ENCODE results near the gene FAM168A.

FAM168A gene

GRCh38 chr11:73529204-73529530 is 68.7 kb downstream of the FAM168A start:
- Histone ChIP-seq H3K36me3 (no peaks in the 10 kb centered on the region), H3K27ac (no peak overlapping the region), H3K9ac (0 out of 2 replicates have a peak overlapping the region, but pooled peaks have one; percentile 70), H3K4me2 (peak overlapping the region; percentile 77), H4K20me1 (peaks cover 15% of the 10 kb centered on the region; the same call in 1 of the 2 replicates), H3K4me3 (no peak overlapping the region), H3K4me1 (peaks cover 28% of the 10 kb centered on the region), H3K27me3 (no peaks in the 10 kb centered on the region), H3K9me3 (no peaks in the 10 kb centered on the region)
- TF ChIP-seq Cebpa-rat (IDR thresholded peaks at IDR 0.05), result no peak

GRCh38 chr11:73528483-73529203 is 69.3 kb downstream of the FAM168A start:
- H4K20me1 ChIP-seq, result peaks cover 15% of the 10 kb centered on the region; the same call in 1 of the 2 replicates
- H3K4me3 ChIP-seq, result peak overlapping the region; percentile 45; the same call in 1 of the 2 replicates
- H3K27ac ChIP-seq, result peak overlapping the region; percentile 70
- H3K4me2 ChIP-seq, result peak overlapping the region; percentile 77
- peak overlapping the region; percentile 70; the same call in 1 of the 2 replicates for H3K9ac ChIP-seq
- no peaks in the 10 kb centered on the region for H3K36me3 ChIP-seq
- H3K27me3 ChIP-seq, result no peaks in the 10 kb centered on the region
- TF ChIP-seq Cebpa-rat (IDR thresholded peaks at IDR 0.05), result no peak
- H3K4me1 ChIP-seq, result peaks cover 24% of the 10 kb centered on the region
- no peaks in the 10 kb centered on the region for H3K9me3 ChIP-seq

DNA sequence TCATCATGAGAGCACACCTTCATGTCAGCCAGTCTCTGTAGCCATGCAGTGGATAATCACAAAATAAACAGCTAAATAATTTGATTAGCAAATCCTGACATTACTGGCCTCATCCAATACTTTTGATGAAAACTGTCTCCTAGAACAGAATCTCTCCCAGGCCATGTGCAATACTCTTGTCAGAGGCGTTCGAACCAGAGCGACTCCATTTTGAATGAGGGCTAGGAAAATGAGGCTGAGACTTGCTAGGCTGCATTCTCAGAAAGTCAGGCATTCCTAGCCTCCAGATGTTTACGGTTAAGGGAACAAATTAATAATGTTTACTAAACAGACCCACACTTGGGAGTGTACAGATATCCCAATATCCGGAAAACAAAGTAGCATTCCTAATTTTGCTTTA is 69.9 kb downstream of the FAM168A start:
- H3K27me3 ChIP-seq, result no peaks in the 10 kb centered on the region
- H3K4me1 ChIP-seq, result peaks cover 18% of the 10 kb centered on the region
- H3K9me3 ChIP-seq, result no peaks in the 10 kb centered on the region
- no peak overlapping the region for H3K27ac ChIP-seq
- peak overlapping the region; percentile 77; the same call in 1 of the 2 replicates for H3K4me2 ChIP-seq
- no peak overlapping the region for H3K9ac ChIP-seq
- H3K36me3 ChIP-seq, result no peaks in the 10 kb centered on the region
- no peak for TF ChIP-seq Cebpa-rat (IDR thresholded peaks at IDR 0.05)
- H4K20me1 ChIP-seq, result 0 out of 2 replicates have a peak, but pooled peaks cover 15% of the 10 kb centered on the region
- no peak overlapping the region for H3K4me3 ChIP-seq

DNA sequence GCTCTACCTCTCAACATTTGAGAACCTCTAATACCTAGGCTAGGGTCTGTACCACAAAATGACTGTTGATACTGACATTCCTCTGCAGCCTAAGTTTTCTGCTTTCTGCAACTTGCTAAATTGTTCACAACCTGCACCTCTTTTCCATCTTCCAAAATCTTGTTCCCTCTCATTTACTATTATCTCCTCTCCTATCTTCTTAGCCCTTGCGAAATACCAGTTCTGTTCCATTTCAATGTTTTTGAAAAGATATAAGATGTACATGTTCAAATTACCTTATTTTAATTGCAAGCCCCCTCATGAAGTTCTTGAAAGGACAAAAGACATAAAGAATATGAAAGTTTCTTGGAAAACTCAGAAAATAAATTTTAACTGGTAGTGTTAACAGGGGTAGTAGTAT is 72.3 kb downstream of the FAM168A start:
- no peaks in the 10 kb centered on the region for H3K27me3 ChIP-seq
- no peaks in the 10 kb centered on the region for H3K9me3 ChIP-seq
- no peak overlapping the region for H3K4me2 ChIP-seq
- H3K4me1 ChIP-seq, result peaks cover 32% of the 10 kb centered on the region
- H3K36me3 ChIP-seq, result no peaks in the 10 kb centered on the region
- H3K9ac ChIP-seq, result no peak overlapping the region
- H3K4me3 ChIP-seq, result no peak overlapping the region
- TF ChIP-seq Cebpa-rat (IDR thresholded peaks at IDR 0.05), result no peak
- 0 out of 2 replicates have a peak, but pooled peaks cover 12% of the 10 kb centered on the region for H4K20me1 ChIP-seq
- no peak overlapping the region for H3K27ac ChIP-seq

DNA sequence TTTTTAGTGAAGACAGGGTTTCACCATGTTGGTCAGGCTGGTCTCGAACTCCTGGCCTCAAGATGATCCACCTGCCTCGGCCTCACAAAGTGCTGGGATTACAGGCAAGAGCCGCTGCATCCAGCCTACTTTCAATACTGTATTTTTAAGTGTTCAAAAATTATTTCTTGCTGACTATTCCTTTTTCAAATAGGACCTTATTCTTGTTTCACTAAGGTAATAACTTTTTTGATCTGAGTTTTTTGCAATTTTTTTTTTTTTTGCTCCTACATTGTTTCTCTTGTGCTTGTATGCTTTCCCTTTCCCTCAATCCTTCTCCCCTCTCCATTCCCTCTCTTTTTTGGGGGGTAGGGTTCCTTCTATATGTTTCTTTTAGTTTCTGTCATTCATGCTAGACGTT is 73.1 kb downstream of the FAM168A start:
- H3K36me3 ChIP-seq, result no peaks in the 10 kb centered on the region
- no peak overlapping the region for H3K9ac ChIP-seq
- peaks cover 35% of the 10 kb centered on the region for H3K4me1 ChIP-seq
- TF ChIP-seq Cebpa-rat (IDR thresholded peaks at IDR 0.05), result no peak
- no peaks in the 10 kb centered on the region for H3K27me3 ChIP-seq
- 0 out of 2 replicates have a peak, but pooled peaks cover 7% of the 10 kb centered on the region for H4K20me1 ChIP-seq
- H3K4me2 ChIP-seq, result no peak overlapping the region
- no peaks in the 10 kb centered on the region for H3K9me3 ChIP-seq
- H3K27ac ChIP-seq, result no peak overlapping the region
- no peak overlapping the region for H3K4me3 ChIP-seq

GRCh38 chr11:73521621-73522020 is 76.3 kb downstream of the FAM168A start:
- TF ChIP-seq Cebpa-rat (IDR thresholded peaks at IDR 0.05), result no peak
- H3K4me2 ChIP-seq, result peak overlapping the region; percentile 54
- H3K27ac ChIP-seq, result peak overlapping the region; percentile 13; the same call in 1 of the 2 replicates
- H3K4me3 ChIP-seq, result no peak overlapping the region
- H4K20me1 ChIP-seq, result 0 out of 2 replicates have a peak, but pooled peaks cover 7% of the 10 kb centered on the region
- no peaks in the 10 kb centered on the region for H3K36me3 ChIP-seq
- H3K27me3 ChIP-seq, result no peaks in the 10 kb centered on the region
- no peak overlapping the region for H3K9ac ChIP-seq
- peaks cover 36% of the 10 kb centered on the region for H3K4me1 ChIP-seq
- H3K9me3 ChIP-seq, result no peaks in the 10 kb centered on the region

- H4K20me1 ChIP-seq, result 0 out of 2 replicates have a peak, but pooled peaks cover 5% of the 10 kb centered on the region
- H3K9ac ChIP-seq, result no peak overlapping the region
- H3K4me1 ChIP-seq, result peaks cover 39% of the 10 kb centered on the region
- no peaks in the 10 kb centered on the region for H3K27me3 ChIP-seq
- no peaks in the 10 kb centered on the region for H3K36me3 ChIP-seq
- H3K9me3 ChIP-seq, result no peaks in the 10 kb centered on the region
- H3K4me2 ChIP-seq, result peak overlapping the region; percentile 54
- no peak for TF ChIP-seq Cebpa-rat (IDR thresholded peaks at IDR 0.05)
- no peak overlapping the region for H3K27ac ChIP-seq
- H3K4me3 ChIP-seq, result no peak overlapping the region
These were observed 77.4 kb downstream of the FAM168A start for GRCh38 chr11:73520353-73521061.

- Histone ChIP-seq H3K4me1 (peaks cover 39% of the 10 kb centered on the region), H3K4me2 (no peak overlapping the region), H3K4me3 (no peak overlapping the region), H3K27ac (no peak overlapping the region), H3K27me3 (no peaks in the 10 kb centered on the region), H3K9me3 (no peaks in the 10 kb centered on the region), H4K20me1 (no peaks in the 10 kb centered on the region), H3K9ac (no peak overlapping the region), H3K36me3 (peaks cover 10% of the 10 kb centered on the region)
- no peak for TF ChIP-seq Cebpa-rat (IDR thresholded peaks at IDR 0.05)
These were observed 78.6 kb downstream of the FAM168A start for GRCh38 chr11:73519266-73519665.

DNA sequence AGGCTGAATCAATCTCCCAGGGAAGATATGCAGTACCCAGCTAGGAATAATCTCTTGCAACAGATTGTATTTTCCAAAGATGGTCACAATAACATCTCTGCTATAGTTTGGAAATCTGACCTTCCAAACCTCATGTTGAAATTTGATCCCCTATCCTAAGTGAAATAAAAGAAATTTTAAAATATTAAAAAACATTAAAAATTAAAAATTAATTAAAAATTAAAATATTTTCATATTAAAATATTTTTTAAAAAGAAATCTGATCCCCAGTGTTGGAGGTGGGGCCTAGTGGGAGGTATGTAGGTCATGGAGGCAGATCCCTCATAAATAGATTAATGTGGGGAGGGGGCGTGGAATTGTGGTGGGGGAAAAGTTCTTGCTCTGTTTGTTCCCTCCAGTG is 79.7 kb downstream of the FAM168A start:
- H3K4me2 ChIP-seq, result no peak overlapping the region
- H3K9ac ChIP-seq, result no peak overlapping the region
- no peaks in the 10 kb centered on the region for H3K27me3 ChIP-seq
- no peak overlapping the region for H3K4me3 ChIP-seq
- TF ChIP-seq Cebpa-rat (IDR thresholded peaks at IDR 0.05), result no peak
- H4K20me1 ChIP-seq, result no peaks in the 10 kb centered on the region
- H3K36me3 ChIP-seq, result peaks cover 11% of the 10 kb centered on the region
- H3K9me3 ChIP-seq, result no peaks in the 10 kb centered on the region
- peaks cover 39% of the 10 kb centered on the region for H3K4me1 ChIP-seq
- no peak overlapping the region for H3K27ac ChIP-seq

- Histone ChIP-seq H3K9me3 (no peaks in the 10 kb centered on the region), H3K4me3 (no peak overlapping the region), H3K4me1 (peaks cover 31% of the 10 kb centered on the region), H3K27me3 (no peaks in the 10 kb centered on the region), H3K36me3 (peaks cover 14% of the 10 kb centered on the region), H3K27ac (no peak overlapping the region), H4K20me1 (no peaks in the 10 kb centered on the region), H3K9ac (no peak overlapping the region), H3K4me2 (no peak overlapping the region)
- TF ChIP-seq Cebpa-rat (IDR thresholded peaks at IDR 0.05), result no peak
These were observed 81.8 kb downstream of the FAM168A start for GRCh38 chr11:73516080-73516479.

Measured in BLaER1 (cell line).